Activated T-helper 1 cell treated with anti-CD3 and anti-CD28 coated beads, Interleukin-12 subunit alpha, Interleukin-12 subunit beta, Interleukin-2, Interleukin-4 antibody, amounts not matched to agents 30 ng/mL and 10 ng/mL and 1 ng/mL, durations not matched to agents 14 hours and 24 hours and 36 hours (primary cell): Measurements from ENCODE around the gene GRK4. TPM values are rescaled to one million over a fixed set of nuclear protein-coding genes. Genes with fewer than 3 reads are reported as not detected.

ENCODE experiments used
- DNase-seq: peaks from one replicate; pipeline ENCODE4 v3.0.0; 2021; ENCODE audit warnings: low spot score
- H3K27ac Mint-ChIP-seq: one replicate; pipeline ENCODE4 v1.8.0; 2021; ENCODE audit warnings: mild to moderate bottlenecking, mixed read lengths
- H3K27me3 Mint-ChIP-seq: one replicate; pipeline ENCODE4 v1.8.0; 2022; ENCODE audit warnings: mild to moderate bottlenecking, moderate library complexity, mixed read lengths; ENCODE audit not compliant: insufficient read depth
- H3K36me3 Mint-ChIP-seq: one replicate; pipeline ENCODE4 v1.8.0; 2021; ENCODE audit warnings: low read depth, mixed read lengths
- H3K4me1 Mint-ChIP-seq: one replicate; pipeline ENCODE4 v1.8.0; 2021; ENCODE audit warnings: low read depth, mixed read lengths
- H3K4me3 Mint-ChIP-seq: one replicate; pipeline ENCODE4 v1.8.0; 2021; ENCODE audit warnings: mild to moderate bottlenecking, moderate library complexity, mixed read lengths
- H3K9me3 Mint-ChIP-seq: one replicate; pipeline ENCODE4 v1.8.0; 2021; ENCODE audit warnings: mixed read lengths
- intact Hi-C: fragments of 100-400 bp; cut with micrococcal nuclease; formaldehyde crosslinking; loops from one replicate; pipeline ENCODE4 v1.15.1; 2024
- total RNA-seq: library from RNA; stranded (reverse); gene quantifications from 2 replicates; pipeline ENCODE4 v1.2.3, GENCODE V29; 2022

The GRK4 gene
- total RNA-seq, 1 donor from 2014 or later, result 4.4 TPM

- Mint-ChIP-seq H3K27me3 (peaks cover 22% of the 10 kb centered on the region), H3K27ac (no peak overlapping the region), H3K36me3 (no peaks in the 10 kb centered on the region), H3K4me1 (no peaks in the 10 kb centered on the region), H3K4me3 (no peak overlapping the region), H3K9me3 (peaks cover 4% of the 10 kb centered on the region)
- intact Hi-C loops, result no loop called here
- no peak for DNase-seq
These were observed 58.7 kb downstream of the GRK4 start for GRCh38 chr4:3022112-3022511.

- Mint-ChIP-seq H3K9me3 (peaks cover 4% of the 10 kb centered on the region), H3K27me3 (peaks cover 22% of the 10 kb centered on the region), H3K36me3 (no peaks in the 10 kb centered on the region), H3K4me3 (no peak overlapping the region), H3K27ac (no peak overlapping the region), H3K4me1 (no peaks in the 10 kb centered on the region)
- intact Hi-C loops, result no loop called here
- no peak for DNase-seq
These were observed 59.3 kb downstream of the GRK4 start for GRCh38 chr4:3022651-3023050.

GRCh38 chr4:3025881-3026280 is 62.5 kb downstream of the GRK4 start:
- Mint-ChIP-seq H3K27me3 (peaks cover 6% of the 10 kb centered on the region), H3K9me3 (peaks cover 4% of the 10 kb centered on the region), H3K4me3 (no peak overlapping the region), H3K4me1 (no peaks in the 10 kb centered on the region), H3K36me3 (no peaks in the 10 kb centered on the region), H3K27ac (no peak overlapping the region)
- no peak for DNase-seq
- intact Hi-C loops, result no loop called here

GRCh38 chr4:3026540-3026939 is 63.2 kb downstream of the GRK4 start:
- Mint-ChIP-seq H3K4me3 (no peak overlapping the region), H3K27me3 (peaks cover 9% of the 10 kb centered on the region), H3K27ac (no peak overlapping the region), H3K4me1 (no peaks in the 10 kb centered on the region), H3K9me3 (peaks cover 4% of the 10 kb centered on the region), H3K36me3 (no peaks in the 10 kb centered on the region)
- DNase-seq, result no peak
- intact Hi-C loops, result no loop called here

GRCh38 chr4:3029464-3029863 is 66.1 kb downstream of the GRK4 start:
- H3K27me3 Mint-ChIP-seq, result peaks cover 15% of the 10 kb centered on the region
- no peak overlapping the region for H3K27ac Mint-ChIP-seq
- no peak for DNase-seq
- H3K4me1 Mint-ChIP-seq, result no peaks in the 10 kb centered on the region
- intact Hi-C loops, result no loop called here
- H3K4me3 Mint-ChIP-seq, result no peak overlapping the region
- no peaks in the 10 kb centered on the region for H3K36me3 Mint-ChIP-seq
- no peaks in the 10 kb centered on the region for H3K9me3 Mint-ChIP-seq

- DNase-seq, result no peak
- no peak overlapping the region for H3K27ac Mint-ChIP-seq
- intact Hi-C loops, result no loop called here
- H3K27me3 Mint-ChIP-seq, result peaks cover 17% of the 10 kb centered on the region
- no peaks in the 10 kb centered on the region for H3K36me3 Mint-ChIP-seq
- H3K4me3 Mint-ChIP-seq, result no peak overlapping the region
- H3K4me1 Mint-ChIP-seq, result no peaks in the 10 kb centered on the region
- no peaks in the 10 kb centered on the region for H3K9me3 Mint-ChIP-seq
These were observed 67.4 kb downstream of the GRK4 start for GRCh38 chr4:3030566-3031356.

GRCh38 chr4:3031357-3032082 is 68.1 kb downstream of the GRK4 start:
- no peaks in the 10 kb centered on the region for H3K36me3 Mint-ChIP-seq
- no peak overlapping the region for H3K27ac Mint-ChIP-seq
- H3K27me3 Mint-ChIP-seq, result peaks cover 19% of the 10 kb centered on the region
- no peak for DNase-seq
- H3K4me1 Mint-ChIP-seq, result no peaks in the 10 kb centered on the region
- H3K9me3 Mint-ChIP-seq, result no peaks in the 10 kb centered on the region
- intact Hi-C loops, result no loop called here
- H3K4me3 Mint-ChIP-seq, result no peak overlapping the region

- intact Hi-C loops, result no loop called here
- Mint-ChIP-seq H3K27ac (no peak overlapping the region), H3K4me1 (peaks cover 17% of the 10 kb centered on the region), H3K36me3 (no peaks in the 10 kb centered on the region), H3K4me3 (no peak overlapping the region), H3K9me3 (no peaks in the 10 kb centered on the region), H3K27me3 (peaks cover 30% of the 10 kb centered on the region)
- DNase-seq, result no peak
These were observed 70.9 kb downstream of the GRK4 start for GRCh38 chr4:3034231-3034630.

GRCh38 chr4:3035249-3035648 is 71.9 kb downstream of the GRK4 start:
- DNase-seq, result no peak
- no peaks in the 10 kb centered on the region for H3K36me3 Mint-ChIP-seq
- peaks cover 17% of the 10 kb centered on the region for H3K4me1 Mint-ChIP-seq
- no peak overlapping the region for H3K4me3 Mint-ChIP-seq
- intact Hi-C loops, result no loop called here
- peaks cover 32% of the 10 kb centered on the region for H3K27me3 Mint-ChIP-seq
- H3K27ac Mint-ChIP-seq, result no peak overlapping the region
- H3K9me3 Mint-ChIP-seq, result no peaks in the 10 kb centered on the region

- H3K27ac Mint-ChIP-seq, result no peak overlapping the region
- intact Hi-C loops, result no loop called here
- peaks cover 17% of the 10 kb centered on the region for H3K4me1 Mint-ChIP-seq
- no peak for DNase-seq
- H3K4me3 Mint-ChIP-seq, result no peak overlapping the region
- H3K27me3 Mint-ChIP-seq, result peaks cover 32% of the 10 kb centered on the region
- H3K36me3 Mint-ChIP-seq, result no peaks in the 10 kb centered on the region
- no peaks in the 10 kb centered on the region for H3K9me3 Mint-ChIP-seq
These were observed 72.3 kb downstream of the GRK4 start for GRCh38 chr4:3035674-3036073.

GRCh38 chr4:3036131-3036952 is 73.0 kb downstream of the GRK4 start:
- Mint-ChIP-seq H3K4me3 (no peak overlapping the region), H3K27me3 (peaks cover 31% of the 10 kb centered on the region)

GRCh38 chr4:3037957-3038461 is 74.6 kb downstream of the GRK4 start:
- Mint-ChIP-seq H3K36me3 (no peaks in the 10 kb centered on the region), H3K4me1 (peaks cover 34% of the 10 kb centered on the region), H3K27me3 (peaks cover 28% of the 10 kb centered on the region), H3K4me3 (peak overlapping the region; percentile 57), H3K9me3 (no peaks in the 10 kb centered on the region), H3K27ac (peak overlapping the region; percentile 18)
- intact Hi-C loops, result loop anchor here (1.0 kb wide), 5 partner anchors 9 to 274 kb away; no protein-coding TSS in a partner anchor
- peak; percentile 6 for DNase-seq

More at GRCh38 chr4:3036131-3036952, 73.0 kb downstream of the GRK4 start:
- intact Hi-C loops, result no loop called here
- Mint-ChIP-seq H3K36me3 (no peaks in the 10 kb centered on the region), H3K9me3 (no peaks in the 10 kb centered on the region), H3K4me1 (peaks cover 19% of the 10 kb centered on the region), H3K27ac (no peak overlapping the region)
- no peak for DNase-seq
